GM21526 (cell line): ENCODE results near the gene THTPA.

Experiments used
- ATAC-seq: cut with Tn5 transposase; IDR thresholded peaks from one replicate; pipeline ENCODE4 v1.9.1; 2021; ENCODE audit warnings: moderate library complexity; ENCODE audit not compliant: unreplicated experiment, low FRiP score

Gene THTPA

GRCh38 chr14:23550131-23550811, 5.8 kb upstream of the THTPA start:
- no peak for ATAC-seq

- ATAC-seq = no peak
Observed at GRCh38 chr14:23550812-23551265, 5.2 kb upstream of the THTPA start.

GRCh38 chr14:23551266-23552028, 4.6 kb upstream of the THTPA start, which contains the start of gene ZFHX2:
ZFHX2 (minus strand) TSS chr14:23551765; CDS start chr14:23535325, 16,440 bp downstream.
- ATAC-seq = peak; percentile 70

GRCh38 chr14:23555533-23555881, 564 bp upstream of the THTPA start:
- ATAC-seq = no peak

- no peak for ATAC-seq
Observed at GRCh38 chr14:23556700-23557440, 799 bp downstream of the THTPA start.

GRCh38 chr14:23557521-23557920, 1.4 kb downstream of the THTPA start:
- ATAC-seq = no peak

GRCh38 chr14:23557946-23558345, 1.9 kb downstream of the THTPA start:
- no peak for ATAC-seq

- no peak for ATAC-seq
Observed at GRCh38 chr14:23558346-23559009, 2.4 kb downstream of the THTPA start.

- ATAC-seq = no peak
Observed at GRCh38 chr14:23559010-23559925, 3.2 kb downstream of the THTPA start.

GRCh38 chr14:23559926-23560520, 4.0 kb downstream of the THTPA start:
- ATAC-seq = no peak

- ATAC-seq = no peak
Observed at GRCh38 chr14:23561259-23561658, 5.2 kb downstream of the THTPA start.

- no peak for ATAC-seq
Observed at GRCh38 chr14:23561873-23562821, 6.1 kb downstream of the THTPA start.

- ATAC-seq = no peak
Observed at GRCh38 chr14:23562822-23563472, 6.9 kb downstream of the THTPA start.

- no peak for ATAC-seq
Observed at GRCh38 chr14:23563473-23564180, 7.6 kb downstream of the THTPA start.

GRCh38 chr14:23564181-23564812, 8.2 kb downstream of the THTPA start:
- no peak for ATAC-seq

GRCh38 chr14:23564876-23565275, 8.8 kb downstream of the THTPA start:
- no peak for ATAC-seq

GRCh38 chr14:23565626-23566025, 9.6 kb downstream of the THTPA start:
- ATAC-seq = no peak
